ENCODE data around the gene AHSA1. TPM values are rescaled to one million over a fixed set of nuclear protein-coding genes. Genes with fewer than 3 reads are reported as not detected.

AHSA1 gene
- total RNA-seq, 5 donors from 2014 or later (not counting 1 experiment from before 2014, with no cell fraction given) = 59.8 to 101 (median 88.4) TPM

DNA sequence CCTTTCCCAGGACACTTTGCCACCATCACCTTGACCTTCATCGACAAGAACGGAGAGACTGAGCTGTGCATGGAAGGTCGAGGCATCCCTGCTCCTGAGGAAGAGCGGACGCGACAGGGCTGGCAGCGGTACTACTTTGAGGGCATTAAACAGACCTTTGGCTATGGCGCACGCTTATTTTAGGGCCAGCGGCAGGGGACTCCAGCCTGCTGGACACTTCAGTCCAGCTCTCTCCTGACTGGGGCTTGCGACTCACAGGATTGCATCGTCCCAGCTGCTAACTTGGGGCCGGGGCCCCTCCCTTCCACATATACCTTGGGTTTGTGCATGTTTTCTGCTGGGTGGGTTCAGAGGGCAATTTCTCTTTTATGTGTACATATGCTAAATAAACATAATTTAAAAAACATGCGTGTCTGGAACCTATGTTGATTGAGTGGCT is 11.2 kb downstream of the AHSA1 start:
- Mint-ChIP-seq H3K27ac (no peak overlapping the region), H3K27me3 (no peaks in the 10 kb centered on the region), H3K4me3 (no peak overlapping the region), H3K36me3 (peaks cover 39% of the 10 kb centered on the region), H3K4me1 (no peaks in the 10 kb centered on the region), H3K9me3 (no peaks in the 10 kb centered on the region)
- CTCF ChIA-PET = interaction anchor here in 1 of 2 donors (0.7 to 1.5 kb wide), 2 partner anchors 11 to 201 kb away, joined by 3 read pairs; partner anchors contain the start of gene AHSA1
- peaks cover 14 to 52% of the 10 kb centered on the region in 2 donors for H3K36me3 ChIP-seq (ENCODE audit: control insufficient read depth in 2 of 2, extremely low read depth in 1 of 2, insufficient read depth in 1 of 2, low read length in 1 of 2)
- H3K4me1 ChIP-seq (ENCODE audit: control insufficient read depth in 1 of 2, extremely low read depth in 1 of 2, insufficient read depth in 2 of 2, low read length in 2 of 2) = no peaks in the 10 kb centered on the region
- DNase-seq (no peak), ATAC-seq (replicated peaks in 1 of 4) (no peak)
- H3K4me3 ChIP-seq (ENCODE audit: control insufficient read depth in 1 of 2, extremely low read depth in 1 of 2, low read length in 1 of 2) = no peak overlapping the region
- no peaks in the 10 kb centered on the region for H3K9me3 ChIP-seq
- WGBS (ENCODE audit: insufficient coverage) = 98% methylated on average over 9 of the region's 14 CpGs
- no peak overlapping the region for H3K27ac ChIP-seq (ENCODE audit: low read length)
- H3K27me3 ChIP-seq (replicated peaks in 1 of 2; ENCODE audit: control insufficient read depth in 2 of 2, extremely low read depth in 1 of 2, insufficient read depth in 2 of 2, low read length in 1 of 2) = no peaks in the 10 kb centered on the region
- POLR2A ChIA-PET = no interaction called here

DNA sequence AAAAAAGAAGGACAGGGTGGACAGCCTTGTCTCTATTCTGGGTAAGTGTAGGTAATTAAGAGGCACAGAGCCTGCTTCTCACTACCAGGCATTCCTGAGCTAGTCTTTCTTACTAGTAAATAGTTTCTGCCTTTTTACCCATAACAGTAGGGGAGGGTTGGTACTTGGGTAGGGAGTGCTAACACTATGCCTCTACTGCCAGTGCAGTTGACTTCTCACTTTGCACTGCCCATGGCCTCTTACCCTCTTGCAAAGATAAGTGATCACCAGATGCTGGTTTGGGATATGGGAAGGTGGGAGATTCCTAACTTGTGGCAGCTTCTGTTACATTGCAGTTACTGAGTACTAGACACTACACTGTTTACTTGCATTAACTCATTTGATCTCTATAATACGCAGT is 11.6 kb downstream of the AHSA1 start:
- DNase-seq (no peak), ATAC-seq (replicated peaks in 1 of 4) (no peak)
- Mint-ChIP-seq H3K36me3 (peaks cover 36% of the 10 kb centered on the region), H3K27me3 (no peaks in the 10 kb centered on the region), H3K4me3 (no peak overlapping the region), H3K9me3 (no peaks in the 10 kb centered on the region), H3K27ac (no peak overlapping the region), H3K4me1 (no peaks in the 10 kb centered on the region)
- Histone ChIP-seq H3K27ac (ENCODE audit: low read length) (no peak overlapping the region), H3K36me3 (ENCODE audit: control insufficient read depth in 2 of 2, extremely low read depth in 1 of 2, insufficient read depth in 1 of 2, low read length in 1 of 2) (peaks cover 14 to 48% of the 10 kb centered on the region in 2 donors), H3K9me3 (no peaks in the 10 kb centered on the region), H3K4me1 (ENCODE audit: control insufficient read depth in 1 of 2, extremely low read depth in 1 of 2, insufficient read depth in 2 of 2, low read length in 2 of 2) (no peaks in the 10 kb centered on the region), H3K4me3 (ENCODE audit: control insufficient read depth in 1 of 2, extremely low read depth in 1 of 2, low read length in 1 of 2) (no peak overlapping the region), H3K27me3 (replicated peaks in 1 of 2; ENCODE audit: control insufficient read depth in 2 of 2, extremely low read depth in 1 of 2, insufficient read depth in 2 of 2, low read length in 1 of 2) (peaks cover 0 to 2% of the 10 kb centered on the region in 2 experiments)
- ChIA-PET POLR2A (no interaction called here), CTCF (interaction anchor here in 1 of 2 donors (1.5 kb wide), 1 partner anchor 11 kb away, joined by 3 read pairs; the partner anchor contains the start of gene AHSA1)
- WGBS (ENCODE audit: insufficient coverage) = no CpG with 5 or more reads among the region's 1 CpG

DNA sequence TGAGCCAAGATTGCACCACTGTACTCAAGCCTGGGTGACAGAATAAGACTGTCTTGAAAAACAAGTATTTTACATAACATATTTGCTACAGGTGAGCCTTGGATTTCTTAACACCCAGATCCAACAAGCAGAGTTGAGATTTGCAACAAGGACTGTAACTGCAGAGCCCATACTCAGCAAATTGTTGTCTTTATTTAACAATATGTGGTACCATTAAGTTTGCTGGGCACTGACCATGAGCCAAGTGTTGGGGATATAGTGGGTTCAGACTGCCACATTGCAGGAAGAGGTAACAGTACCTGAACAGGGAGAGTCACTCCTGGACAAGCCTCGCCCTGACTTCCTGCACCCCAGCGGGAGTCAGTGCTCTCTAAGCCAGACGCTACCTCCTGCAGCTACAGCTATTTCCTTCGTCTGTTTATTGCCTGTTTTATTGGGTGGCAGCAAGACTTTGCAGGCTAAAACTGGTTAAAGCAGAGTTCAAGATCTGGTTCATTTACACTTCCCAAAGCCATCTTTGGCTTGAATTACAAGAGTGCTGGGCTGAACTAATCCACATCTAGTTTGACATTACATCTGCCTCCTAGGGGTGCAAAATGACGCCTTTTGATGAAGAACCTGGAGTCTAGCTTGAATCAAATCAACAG is 12.5 kb downstream of the AHSA1 start:
- ChIA-PET CTCF (no interaction called here), POLR2A (no interaction called here)
- ATAC-seq (replicated peaks in 1 of 4) = no peak
- Histone ChIP-seq H3K9me3 (no peaks in the 10 kb centered on the region), H3K4me1 (ENCODE audit: control insufficient read depth in 1 of 2, extremely low read depth in 1 of 2, insufficient read depth in 2 of 2, low read length in 2 of 2) (no peaks in the 10 kb centered on the region), H3K27me3 (replicated peaks in 1 of 2; ENCODE audit: control insufficient read depth in 2 of 2, extremely low read depth in 1 of 2, insufficient read depth in 2 of 2, low read length in 1 of 2) (peaks cover 0 to 5% of the 10 kb centered on the region in 2 experiments), H3K36me3 (ENCODE audit: control insufficient read depth in 2 of 2, extremely low read depth in 1 of 2, insufficient read depth in 1 of 2, low read length in 1 of 2) (peaks cover 14 to 40% of the 10 kb centered on the region in 2 donors), H3K4me3 (ENCODE audit: control insufficient read depth in 1 of 2, extremely low read depth in 1 of 2, low read length in 1 of 2) (no peak overlapping the region), H3K27ac (ENCODE audit: low read length) (no peak overlapping the region)
- Mint-ChIP-seq H3K4me1 (no peaks in the 10 kb centered on the region), H3K36me3 (peaks cover 28% of the 10 kb centered on the region), H3K9me3 (no peaks in the 10 kb centered on the region), H3K27ac (no peak overlapping the region), H3K4me3 (no peak overlapping the region), H3K27me3 (no peaks in the 10 kb centered on the region)
- DNase-seq = no peak
- 85% methylated on average over 4 of the region's 5 CpGs for WGBS (ENCODE audit: insufficient coverage)

DNA sequence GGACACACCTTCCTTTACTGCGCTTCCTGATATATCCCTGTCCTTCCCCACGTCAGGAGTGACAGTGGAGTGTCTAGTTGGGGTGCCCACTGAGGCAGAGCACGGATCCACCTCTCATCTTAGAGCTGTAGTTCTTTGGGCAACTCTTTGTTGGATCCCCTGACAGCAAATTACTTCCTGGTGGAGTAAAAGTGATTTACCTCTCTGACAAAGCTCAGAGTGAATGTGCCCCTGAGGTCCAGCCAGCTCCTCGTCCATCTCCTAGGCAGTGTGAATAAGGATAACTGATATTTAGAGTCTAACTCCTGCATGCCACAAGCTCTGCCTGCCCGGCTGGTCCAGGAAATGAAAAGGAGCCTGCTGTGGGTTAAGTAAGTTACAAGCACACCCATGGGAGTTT is 16.0 kb downstream of the AHSA1 start:
- H3K9me3 Mint-ChIP-seq = no peaks in the 10 kb centered on the region
- H3K27ac ChIP-seq (ENCODE audit: low read length) = no peak overlapping the region
- peaks cover 9% of the 10 kb centered on the region for H3K36me3 Mint-ChIP-seq
- H3K36me3 ChIP-seq (ENCODE audit: control insufficient read depth in 2 of 2, extremely low read depth in 1 of 2, insufficient read depth in 1 of 2, low read length in 1 of 2) = peaks cover 4 to 8% of the 10 kb centered on the region in 2 donors
- ATAC-seq (replicated peaks in 1 of 4) (no peak), DNase-seq (no peak)
- H3K4me1 ChIP-seq (ENCODE audit: control insufficient read depth in 1 of 2, extremely low read depth in 1 of 2, insufficient read depth in 2 of 2, low read length in 2 of 2) = no peaks in the 10 kb centered on the region
- no peaks in the 10 kb centered on the region for H3K9me3 ChIP-seq
- 90% methylated on average over 2 of the region's 5 CpGs for WGBS (ENCODE audit: insufficient coverage)
- no peak overlapping the region for H3K4me3 Mint-ChIP-seq
- H3K4me3 ChIP-seq (ENCODE audit: control insufficient read depth in 1 of 2, extremely low read depth in 1 of 2, low read length in 1 of 2) = no peak overlapping the region
- no peaks in the 10 kb centered on the region for H3K27me3 Mint-ChIP-seq
- POLR2A ChIA-PET = no interaction called here
- no peak overlapping the region for H3K27ac Mint-ChIP-seq
- no peaks in the 10 kb centered on the region for H3K4me1 Mint-ChIP-seq
- H3K27me3 ChIP-seq (replicated peaks in 1 of 2; ENCODE audit: control insufficient read depth in 2 of 2, extremely low read depth in 1 of 2, insufficient read depth in 2 of 2, low read length in 1 of 2) = peaks cover 0 to 10% of the 10 kb centered on the region in 2 experiments
- CTCF ChIA-PET = no interaction called here

DNA sequence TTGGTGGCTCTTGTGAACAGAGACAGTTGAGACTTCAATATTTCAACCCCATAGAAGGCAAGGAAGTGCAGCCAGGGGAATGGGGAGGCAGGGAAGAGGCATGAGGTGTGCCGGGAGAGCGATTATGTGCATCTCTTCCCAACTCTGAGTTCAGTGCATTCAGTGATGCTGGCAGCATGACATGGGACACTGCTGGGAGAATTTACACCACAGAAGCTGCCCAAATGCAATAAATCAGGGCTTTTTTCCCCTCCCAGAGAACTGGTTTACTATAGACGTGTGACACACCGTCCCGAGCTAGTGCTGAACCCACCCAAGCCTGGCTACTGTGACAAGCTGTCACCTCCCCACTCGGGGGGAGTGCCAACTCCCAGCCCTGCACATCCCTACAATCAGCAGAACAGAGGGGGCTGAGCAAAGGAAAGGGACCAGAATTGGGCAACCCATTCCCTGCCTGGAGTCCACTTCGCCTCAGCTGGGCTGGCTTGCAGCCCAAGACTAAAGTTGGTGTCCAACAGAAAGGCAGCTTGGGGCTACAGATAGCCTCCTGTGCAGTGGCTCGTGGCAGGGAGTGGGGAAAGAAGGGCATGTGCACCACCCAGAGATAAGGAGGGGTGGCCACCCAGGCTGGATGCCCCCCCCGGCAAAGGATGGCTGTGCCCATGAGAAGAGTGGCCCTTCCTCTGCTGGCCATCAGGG is 16.7 kb downstream of the AHSA1 start:
- DNase-seq (no peak), ATAC-seq (replicated peaks in 1 of 4) (no peak)
- Histone ChIP-seq H3K9me3 (no peaks in the 10 kb centered on the region), H3K27ac (ENCODE audit: low read length) (no peak overlapping the region), H3K36me3 (ENCODE audit: control insufficient read depth in 2 of 2, extremely low read depth in 1 of 2, insufficient read depth in 1 of 2, low read length in 1 of 2) (peaks cover 0 to under 1% of the 10 kb centered on the region in 2 donors), H3K4me1 (ENCODE audit: control insufficient read depth in 1 of 2, extremely low read depth in 1 of 2, insufficient read depth in 2 of 2, low read length in 2 of 2) (no peaks in the 10 kb centered on the region), H3K4me3 (ENCODE audit: control insufficient read depth in 1 of 2, extremely low read depth in 1 of 2, low read length in 1 of 2) (no peak overlapping the region), H3K27me3 (replicated peaks in 1 of 2; ENCODE audit: control insufficient read depth in 2 of 2, extremely low read depth in 1 of 2, insufficient read depth in 2 of 2, low read length in 1 of 2) (peaks cover 0 to 10% of the 10 kb centered on the region in 2 experiments)
- H3K36me3 Mint-ChIP-seq = peaks cover 2% of the 10 kb centered on the region
- no peak overlapping the region for H3K27ac Mint-ChIP-seq
- ChIA-PET POLR2A (no interaction called here), CTCF (no interaction called here)
- H3K4me3 Mint-ChIP-seq = no peak overlapping the region
- no peaks in the 10 kb centered on the region for H3K9me3 Mint-ChIP-seq
- H3K27me3 Mint-ChIP-seq = no peaks in the 10 kb centered on the region
- H3K4me1 Mint-ChIP-seq = no peaks in the 10 kb centered on the region
- 77% methylated on average over 9 of the region's 9 CpGs for WGBS (ENCODE audit: insufficient coverage)

DNA sequence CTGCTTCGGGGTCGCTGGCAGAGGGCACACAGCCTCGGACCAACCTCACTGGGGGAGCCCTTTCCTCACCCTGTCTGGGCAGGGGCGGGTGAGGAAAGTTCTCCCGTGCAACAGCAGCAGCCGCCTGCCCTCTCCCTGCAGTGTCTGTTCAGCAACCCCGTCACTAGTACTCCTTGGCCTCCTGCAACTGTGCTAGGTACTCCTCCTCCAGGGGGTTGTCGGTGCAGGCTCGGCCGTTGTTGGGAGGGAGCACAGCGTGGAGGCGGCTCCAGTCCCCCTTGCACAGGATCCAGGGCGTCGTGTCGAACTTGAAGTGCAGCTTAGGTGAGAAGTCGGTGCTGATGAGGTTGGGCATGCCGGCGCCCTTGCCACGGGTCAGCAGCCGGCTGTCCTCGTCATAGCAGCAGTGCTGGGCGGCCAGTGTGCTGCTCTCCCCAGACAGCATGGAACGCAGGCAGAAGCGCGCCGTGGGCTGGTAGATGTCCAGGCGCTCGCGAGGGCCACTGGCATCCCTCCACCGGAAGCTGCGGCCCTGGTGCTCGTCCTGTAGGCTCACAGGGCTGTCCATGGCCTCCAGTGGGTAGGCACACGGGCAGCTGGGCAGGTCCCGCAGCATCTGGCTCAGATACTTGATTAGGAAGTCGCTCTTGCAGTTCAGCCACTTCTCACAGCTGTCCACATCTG is 17.7 kb downstream of the AHSA1 start:
- ChIA-PET CTCF (no interaction called here), POLR2A (no interaction called here)
- H3K27ac ChIP-seq (ENCODE audit: low read length) = no peak overlapping the region
- Mint-ChIP-seq H3K4me1 (no peaks in the 10 kb centered on the region), H3K4me3 (no peak overlapping the region), H3K36me3 (no peaks in the 10 kb centered on the region), H3K9me3 (no peaks in the 10 kb centered on the region), H3K27ac (no peak overlapping the region), H3K27me3 (no peaks in the 10 kb centered on the region)
- no peak for DNase-seq
- peaks cover 0 to 10% of the 10 kb centered on the region in 2 experiments for H3K27me3 ChIP-seq (replicated peaks in 1 of 2; ENCODE audit: control insufficient read depth in 2 of 2, extremely low read depth in 1 of 2, insufficient read depth in 2 of 2, low read length in 1 of 2)
- WGBS (ENCODE audit: insufficient coverage) = 88% methylated on average over 35 of the region's 35 CpGs
- no peaks in the 10 kb centered on the region for H3K4me1 ChIP-seq (ENCODE audit: control insufficient read depth in 1 of 2, extremely low read depth in 1 of 2, insufficient read depth in 2 of 2, low read length in 2 of 2)
- H3K4me3 ChIP-seq (ENCODE audit: control insufficient read depth in 1 of 2, extremely low read depth in 1 of 2, low read length in 1 of 2) = no peak overlapping the region
- H3K36me3 ChIP-seq (ENCODE audit: control insufficient read depth in 2 of 2, extremely low read depth in 1 of 2, insufficient read depth in 1 of 2, low read length in 1 of 2) = no peaks in the 10 kb centered on the region
- H3K9me3 ChIP-seq = no peaks in the 10 kb centered on the region
- no peak for ATAC-seq (replicated peaks in 1 of 4)
